ENCODE measurements around the gene PARP8.
"Not testable (repeated sequence)": the region's sequence is repeated elsewhere in the genome, so short reads cannot be mapped to it uniquely, and the experiment has no call there.

Gene PARP8

GRCh38 chr5:50794812-50795211, 128.4 kb downstream of the PARP8 start:
- no peak for DNase-seq

GRCh38 chr5:50798002-50798401, 131.6 kb downstream of the PARP8 start:
- DNase-seq = no peak

GRCh38 chr5:50799596-50799995, 133.2 kb downstream of the PARP8 start:
- no peak for DNase-seq

GRCh38 chr5:50800410-50800809, 134.0 kb downstream of the PARP8 start:
- no peak for DNase-seq

- no peak for DNase-seq
Observed at GRCh38 chr5:50807661-50808060, 141.2 kb downstream of the PARP8 start.

GRCh38 chr5:50808406-50808805, 142.0 kb downstream of the PARP8 start:
- no peak for DNase-seq

GRCh38 chr5:50811746-50812145, 145.3 kb downstream of the PARP8 start:
- not testable (repeated sequence) for DNase-seq

- no peak for DNase-seq
Observed at GRCh38 chr5:50813691-50814090, 147.3 kb downstream of the PARP8 start.

- no peak for DNase-seq
Observed at GRCh38 chr5:50814556-50814955, 148.1 kb downstream of the PARP8 start.

GRCh38 chr5:50822046-50822445, 155.6 kb downstream of the PARP8 start:
- no peak for DNase-seq

- no peak for DNase-seq
Observed at GRCh38 chr5:50822761-50823160, 156.3 kb downstream of the PARP8 start.

GRCh38 chr5:50823568-50823967, 157.1 kb downstream of the PARP8 start:
- DNase-seq = no peak

GRCh38 chr5:50824109-50824508, 157.7 kb downstream of the PARP8 start:
- no peak for DNase-seq

GRCh38 chr5:50827516-50828247, 161.2 kb downstream of the PARP8 start:
- no peak for DNase-seq

- DNase-seq = no peak
Observed at GRCh38 chr5:50829023-50829422, 162.6 kb downstream of the PARP8 start.

- DNase-seq = no peak
Observed at GRCh38 chr5:50832657-50833284, 166.3 kb downstream of the PARP8 start.

GRCh38 chr5:50836356-50836755, 169.9 kb downstream of the PARP8 start:
- DNase-seq = no peak

GRCh38 chr5:50839472-50839871, 173.0 kb downstream of the PARP8 start:
- DNase-seq = no peak

- no peak for DNase-seq
Observed at GRCh38 chr5:50843091-50843490, 176.7 kb downstream of the PARP8 start.

GRCh38 chr5:50846261-50846660, 179.8 kb downstream of the PARP8 start:
- DNase-seq = no peak

- DNase-seq = no peak
Observed at GRCh38 chr5:50849554-50849953, 183.1 kb downstream of the PARP8 start.

- DNase-seq = no peak
Observed at GRCh38 chr5:50853151-50853550, 186.7 kb downstream of the PARP8 start.

- no peak for DNase-seq
Observed at GRCh38 chr5:50854082-50854481, 187.6 kb downstream of the PARP8 start.

GRCh38 chr5:50855001-50855400, 188.6 kb downstream of the PARP8 start:
- no peak for DNase-seq
